ENCODE data around the gene SLC16A6.
A peak's percentile ranks its signal among the peaks of the same experiment; 100 is the strongest.
"Not testable (repeated sequence)": the region's sequence is repeated elsewhere in the genome, so short reads cannot be mapped to it uniquely, and the experiment has no call there.

The SLC16A6 gene

DNA sequence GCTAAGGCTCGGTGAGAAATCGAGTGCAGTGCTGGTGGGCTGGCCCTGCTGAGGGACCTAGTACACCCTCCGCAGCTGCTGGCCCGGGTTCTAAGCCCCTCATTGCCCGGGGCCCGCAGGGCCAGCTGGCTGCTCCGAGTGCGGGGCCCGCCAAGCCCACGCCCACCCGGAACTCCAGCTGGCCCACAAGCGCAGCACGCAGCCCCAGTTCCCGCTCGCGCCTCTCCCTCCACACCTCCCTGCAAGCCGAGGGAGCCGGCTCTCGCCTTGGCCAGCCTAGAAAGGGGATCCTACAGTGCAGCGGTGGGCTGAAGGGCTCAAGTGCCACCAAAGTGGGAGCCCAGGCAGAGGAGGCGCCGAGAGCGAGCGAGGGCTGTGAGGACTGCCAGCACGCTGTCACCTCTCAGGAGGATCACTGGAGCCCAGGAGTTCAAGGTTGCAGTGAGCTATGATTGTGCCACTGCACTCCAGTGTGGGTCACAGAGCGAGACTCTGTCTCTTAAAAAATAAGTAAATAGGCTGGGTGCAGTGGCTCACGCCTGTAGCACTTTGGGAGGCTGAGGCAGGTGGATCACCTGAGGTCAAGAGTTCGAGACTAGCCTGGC, 18.2 kb upstream of the SLC16A6 start:
- DNase-seq: not testable (repeated sequence)

DNA sequence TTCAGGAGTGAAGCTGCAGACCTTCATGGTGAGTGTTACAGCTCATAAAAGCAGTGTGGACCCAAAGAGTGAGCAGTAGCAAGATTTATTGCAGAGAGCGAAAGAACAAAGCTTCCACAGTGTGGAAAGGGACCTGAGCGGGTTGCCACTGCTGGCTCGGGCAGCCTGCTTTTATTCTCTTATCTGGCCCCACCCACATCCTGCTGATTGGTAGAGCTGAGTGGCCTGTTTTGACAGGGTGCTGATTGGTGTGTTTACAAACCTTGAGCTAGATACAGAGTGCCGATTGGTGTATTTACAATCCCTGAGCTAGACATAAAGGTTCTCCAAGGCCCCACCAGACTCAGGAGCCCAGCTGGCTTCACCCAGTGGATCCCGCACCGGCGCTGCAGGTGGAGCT, 17.6 kb upstream of the SLC16A6 start:
- not testable (repeated sequence) for DNase-seq

DNA sequence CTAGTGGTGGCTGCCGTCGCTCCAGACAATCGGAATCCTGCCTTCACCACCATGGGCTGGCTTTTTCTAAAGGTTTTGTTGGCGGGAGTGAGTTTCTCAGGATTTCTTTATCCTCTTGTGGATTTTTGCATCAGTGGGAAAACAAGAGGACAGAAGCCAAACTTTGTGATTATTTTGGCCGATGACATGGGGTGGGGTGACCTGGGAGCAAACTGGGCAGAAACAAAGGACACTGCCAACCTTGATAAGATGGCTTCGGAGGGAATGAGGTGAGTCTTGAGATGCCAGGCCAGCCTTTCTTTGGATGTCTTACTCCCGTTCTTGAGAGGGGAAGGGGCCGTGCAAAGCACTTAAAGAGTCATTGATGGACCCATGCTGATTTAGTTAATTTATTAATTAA, 16.5 kb upstream of the SLC16A6 start:
- DNase-seq: no peak

DNA sequence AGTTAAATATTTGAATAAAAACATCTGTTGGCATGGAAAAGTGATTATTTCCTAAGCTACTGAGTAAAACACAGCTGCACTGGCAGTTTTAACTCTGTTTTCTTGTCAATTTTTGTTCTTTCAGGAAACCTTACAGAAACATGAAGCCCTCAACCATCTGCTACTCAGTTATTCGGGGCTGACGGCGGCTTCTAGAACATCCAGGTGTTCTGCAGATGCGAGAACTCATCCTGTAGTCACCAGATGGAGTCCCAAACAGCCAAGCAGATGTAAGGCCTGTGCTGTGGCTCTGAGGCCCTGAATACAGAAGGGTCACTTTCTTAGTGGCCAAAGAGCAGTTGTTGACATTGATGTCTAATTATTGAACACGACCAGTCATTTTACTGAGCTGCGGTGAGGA, 15.9 kb upstream of the SLC16A6 start:
- DNase-seq: no peak

DNA sequence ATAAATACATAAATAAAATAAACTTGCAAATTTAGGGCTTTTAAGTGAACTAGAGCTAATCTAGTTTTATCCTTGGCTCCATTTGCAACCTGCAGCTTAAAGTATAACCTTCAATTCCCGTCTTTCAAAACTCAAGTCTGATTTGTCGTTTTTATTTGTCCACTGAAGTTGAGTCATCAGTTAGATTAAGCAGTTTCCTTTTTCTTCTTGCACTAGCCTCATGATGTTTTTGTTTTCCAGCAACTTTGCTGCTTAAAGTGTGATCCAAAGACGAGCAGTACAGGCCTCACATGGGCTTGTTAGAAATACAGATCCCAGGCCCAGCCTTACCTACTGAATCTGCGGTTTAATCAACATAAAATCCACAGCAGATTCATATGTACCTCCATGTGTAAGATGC, 14.2 kb upstream of the SLC16A6 start:
- no peak for DNase-seq

DNA sequence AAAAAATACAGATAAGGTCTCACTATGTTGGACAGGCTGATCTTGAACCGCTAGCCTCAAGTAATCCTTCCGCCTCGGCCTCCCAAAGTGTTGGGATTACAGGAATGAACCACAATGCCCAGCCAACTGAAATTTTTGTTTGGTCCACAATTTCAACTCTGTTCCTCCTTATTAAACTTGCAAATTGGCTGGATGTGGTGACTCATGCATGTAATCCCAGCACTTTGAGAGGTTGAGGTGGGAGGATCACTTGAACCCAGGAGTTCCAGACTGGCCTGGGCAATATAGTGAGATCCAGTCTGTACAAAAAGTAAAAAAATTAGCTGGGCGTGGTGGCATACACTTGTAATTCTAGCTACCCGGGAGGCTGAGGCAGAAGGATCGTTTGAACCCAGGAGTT, 13.8 kb upstream of the SLC16A6 start:
- no peak for DNase-seq

DNA sequence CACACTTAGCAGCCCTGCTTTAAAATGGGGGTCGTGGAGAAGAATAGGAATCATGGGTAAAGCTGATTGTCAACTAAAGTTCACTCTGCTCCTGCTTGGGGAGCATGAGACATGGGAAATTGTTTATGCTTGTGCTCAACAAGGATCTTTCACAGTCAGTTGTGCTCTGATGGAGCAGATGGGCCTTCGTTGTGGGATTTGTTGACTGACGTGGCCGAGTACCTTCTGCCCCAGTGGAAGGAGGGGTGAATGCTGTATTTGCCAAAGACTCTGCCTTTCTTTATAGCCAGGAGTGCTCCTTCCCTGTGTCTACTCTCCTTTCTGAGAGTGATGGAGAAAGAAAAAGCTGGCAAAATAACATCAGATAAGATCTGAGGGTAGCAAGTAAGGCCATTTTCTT, 11.7 kb upstream of the SLC16A6 start:
- no peak for DNase-seq

DNA sequence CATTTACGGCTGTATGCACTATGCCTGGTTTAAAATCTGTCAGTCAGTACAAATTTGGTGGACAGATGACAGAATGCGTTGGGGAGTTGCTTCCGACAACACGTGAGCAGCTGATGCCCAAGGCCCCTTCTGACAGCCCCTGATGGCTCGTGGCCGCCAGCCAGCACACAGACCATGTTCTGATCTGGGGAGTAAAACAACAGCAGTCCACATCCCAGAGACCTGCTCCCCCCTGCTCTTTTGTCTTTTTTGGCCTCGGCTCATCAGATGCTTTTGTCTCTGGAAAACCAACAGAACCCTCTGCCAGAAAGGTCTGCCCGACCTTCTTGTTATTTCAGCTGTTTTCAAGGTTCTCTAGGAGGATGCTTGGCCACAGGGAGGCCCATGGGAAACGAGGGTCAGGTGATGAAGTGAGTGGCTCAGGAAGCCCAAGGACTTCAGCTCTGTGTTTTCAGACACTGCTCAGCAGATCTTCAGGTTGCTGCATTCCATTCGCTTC, 11.2 kb upstream of the SLC16A6 start:
- DNase-seq: no peak

DNA sequence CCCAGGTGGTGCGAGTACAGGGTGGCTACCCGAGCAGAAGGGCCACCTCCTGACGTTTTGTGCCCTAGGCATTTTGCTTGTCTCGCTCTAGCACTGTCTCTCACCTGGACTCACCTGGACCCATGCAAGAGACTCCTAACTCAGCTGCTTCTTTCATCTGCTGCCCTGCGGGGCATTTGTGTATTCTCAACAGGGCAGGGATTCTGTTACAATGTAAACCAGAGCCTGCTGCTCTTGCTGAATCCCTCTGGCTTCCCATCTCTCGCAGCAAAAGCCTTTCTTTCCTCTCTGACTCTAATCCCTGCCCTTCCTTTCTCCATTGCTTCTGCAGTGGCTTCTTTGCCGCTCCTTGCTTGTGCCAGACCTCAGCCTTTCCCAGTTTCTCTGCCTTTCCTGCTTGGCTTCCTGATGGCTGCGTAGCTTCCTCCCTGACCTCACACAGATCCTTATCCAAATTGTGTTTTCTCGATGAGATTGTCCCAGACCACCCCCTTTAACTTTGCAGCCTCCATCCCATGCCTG, 10.6 kb upstream of the SLC16A6 start:
- no peak for DNase-seq

DNA sequence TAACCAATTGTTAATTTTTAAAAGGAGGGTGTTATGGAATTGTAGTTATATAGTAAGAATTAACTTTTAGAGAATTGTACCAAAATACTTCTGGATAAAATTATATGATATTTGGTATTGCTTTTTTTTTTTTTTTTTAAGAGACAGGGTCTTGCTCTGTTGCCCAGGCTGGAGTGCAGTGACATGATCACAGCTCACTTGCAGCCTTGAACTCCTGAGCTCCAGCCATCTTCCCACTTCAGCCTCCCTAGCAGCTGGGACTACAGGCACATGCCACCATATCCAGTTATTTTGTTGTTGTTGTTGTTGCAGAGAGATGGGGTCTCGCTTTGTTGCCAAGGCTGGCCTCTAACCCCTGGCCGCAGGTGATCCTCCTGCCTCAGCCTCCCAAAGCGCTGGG, 8.9 kb upstream of the SLC16A6 start:
- no peak for DNase-seq

DNA sequence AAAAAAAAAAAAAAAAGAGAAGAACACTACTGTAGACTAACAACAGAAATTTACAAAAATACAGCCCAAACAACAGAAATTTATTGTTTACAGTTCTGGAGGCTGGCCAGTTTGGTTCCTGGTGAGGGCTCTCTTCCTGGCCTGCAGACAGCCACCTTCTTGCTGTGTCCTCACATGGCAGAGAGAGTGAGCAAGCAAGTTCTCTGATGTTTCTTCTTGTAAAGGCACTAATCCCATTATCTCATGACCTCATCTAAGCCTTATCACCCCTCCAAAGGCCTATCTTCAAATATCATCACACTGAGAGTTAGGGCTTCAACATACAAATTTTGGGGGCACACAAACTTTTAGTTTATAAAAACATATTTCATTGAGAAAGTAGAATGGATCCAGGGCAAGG, 7.7 kb upstream of the SLC16A6 start:
- no peak for DNase-seq

DNA sequence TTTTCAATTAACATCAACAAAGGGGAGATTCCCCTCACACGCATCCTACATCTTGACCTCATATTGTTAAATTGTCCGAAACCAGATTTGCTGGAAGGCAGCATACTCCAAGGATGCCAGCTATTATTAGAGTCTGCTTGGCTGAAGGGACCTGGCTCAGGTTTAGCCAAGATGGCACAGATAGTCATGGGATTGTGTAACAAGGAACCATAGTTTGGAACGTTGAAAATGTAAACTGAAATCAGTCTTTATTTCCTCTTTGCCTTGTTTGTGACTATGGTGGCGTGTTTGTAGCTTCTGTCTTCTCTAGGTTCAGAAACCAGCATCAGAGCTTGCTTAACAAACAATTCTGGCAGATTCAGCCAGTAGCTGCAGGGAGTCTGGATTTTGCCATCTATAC, 6.3 kb upstream of the SLC16A6 start:
- no peak for DNase-seq

DNA sequence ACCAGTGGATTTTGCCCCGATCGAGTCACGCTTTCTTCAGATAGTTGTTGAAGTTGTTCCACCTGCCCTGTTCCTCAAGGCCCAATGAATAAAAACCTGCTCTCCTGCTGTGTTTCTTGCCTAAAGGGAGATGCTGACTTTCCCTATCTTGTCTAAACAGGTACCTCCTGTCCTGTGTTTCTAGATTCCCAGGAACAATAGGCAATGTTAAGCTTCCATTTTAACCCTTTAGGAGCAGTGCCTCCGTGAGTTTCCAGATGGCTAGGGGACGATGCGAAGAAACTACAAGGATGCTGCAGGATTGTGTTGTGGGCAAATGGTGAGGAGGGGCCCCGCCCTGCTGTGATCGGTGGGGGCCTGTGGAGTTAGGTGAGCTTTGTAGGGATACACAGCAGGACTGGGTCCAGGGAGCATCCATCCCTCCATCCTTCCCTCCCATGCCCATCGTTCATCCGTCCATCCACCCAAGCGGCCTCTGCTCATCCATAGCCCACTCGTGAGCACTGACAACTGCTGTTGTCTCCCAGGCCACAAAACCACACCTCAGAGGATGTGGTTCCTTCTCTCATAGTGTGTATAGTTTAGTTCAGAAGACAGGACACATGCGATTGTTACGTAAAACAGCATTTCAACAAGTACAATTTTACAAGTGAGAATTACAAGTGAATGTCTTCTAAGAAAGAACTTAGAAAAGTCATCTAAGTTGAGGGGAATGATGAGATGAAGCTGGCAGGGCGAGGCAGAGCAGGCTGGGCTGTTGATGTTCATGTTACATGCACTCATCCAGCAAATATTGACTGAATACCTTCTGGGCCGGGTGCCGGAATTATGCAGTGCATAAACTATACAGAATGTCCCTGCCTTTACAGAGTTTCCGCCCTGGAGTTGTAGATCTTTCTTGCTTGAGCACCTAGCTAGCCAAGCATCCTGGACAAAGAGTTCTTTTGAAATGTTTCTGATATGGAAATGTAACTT, 5.6 kb upstream of the SLC16A6 start:
- peak; percentile 61 to 77 for DNase-seq

DNA sequence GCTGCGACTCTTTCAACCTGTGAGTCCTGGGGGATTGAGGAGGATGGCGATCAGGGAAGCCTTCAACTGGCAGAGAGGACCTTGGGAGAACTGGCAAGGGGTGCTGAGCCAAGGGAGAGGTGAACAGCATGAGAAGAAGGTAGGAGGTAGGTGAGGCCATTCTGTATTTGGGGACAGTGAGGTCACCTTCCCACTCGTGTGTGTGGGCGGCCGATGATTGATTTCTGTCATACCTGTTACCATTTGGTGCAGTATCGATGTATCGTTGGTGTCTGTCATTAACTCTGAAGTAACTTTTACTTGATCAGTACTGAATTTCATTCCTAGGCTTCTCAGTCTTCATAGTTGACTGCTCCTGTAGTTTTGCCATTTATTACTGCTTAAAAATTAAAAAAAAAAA, 4.2 kb upstream of the SLC16A6 start:
- DNase-seq: no peak

DNA sequence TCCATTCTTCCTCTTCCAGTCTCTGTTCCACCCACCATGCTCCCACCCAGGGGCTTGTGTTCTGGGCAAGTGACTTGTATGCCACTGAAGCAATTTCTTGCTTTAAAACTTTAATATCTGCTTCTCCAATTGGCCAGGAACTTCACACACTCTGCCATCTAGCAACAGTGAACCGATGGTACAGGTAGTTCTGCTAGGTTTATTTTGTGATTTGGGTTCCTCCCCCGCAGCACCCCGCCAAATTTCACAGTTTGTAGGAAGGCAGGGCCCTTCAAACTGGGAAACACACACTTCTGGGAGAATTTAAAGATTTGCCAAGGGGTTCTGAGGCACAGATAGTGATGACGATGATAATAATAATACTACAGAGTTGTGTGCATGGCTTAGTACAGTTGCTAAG, 3.7 kb upstream of the SLC16A6 start:
- DNase-seq: no peak

DNA sequence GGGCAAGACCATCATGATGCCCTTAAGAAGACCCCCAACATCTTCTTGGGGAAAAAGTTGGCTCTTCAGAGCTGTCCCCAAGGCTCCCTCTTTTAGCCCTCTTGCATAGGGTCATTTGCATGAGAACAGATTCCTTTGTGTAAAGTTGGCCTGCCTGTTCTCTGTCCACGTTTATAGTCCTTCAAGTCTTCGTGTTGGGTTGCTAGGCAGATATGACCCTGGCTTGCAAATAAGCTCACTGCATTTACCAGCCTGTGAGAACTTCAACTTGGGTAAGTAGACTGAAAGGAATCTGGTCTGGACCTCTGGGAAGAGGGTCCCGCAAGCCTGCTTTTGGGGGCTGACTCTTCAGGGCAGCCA, 3.2 kb upstream of the SLC16A6 start:
- DNase-seq: no peak

DNA sequence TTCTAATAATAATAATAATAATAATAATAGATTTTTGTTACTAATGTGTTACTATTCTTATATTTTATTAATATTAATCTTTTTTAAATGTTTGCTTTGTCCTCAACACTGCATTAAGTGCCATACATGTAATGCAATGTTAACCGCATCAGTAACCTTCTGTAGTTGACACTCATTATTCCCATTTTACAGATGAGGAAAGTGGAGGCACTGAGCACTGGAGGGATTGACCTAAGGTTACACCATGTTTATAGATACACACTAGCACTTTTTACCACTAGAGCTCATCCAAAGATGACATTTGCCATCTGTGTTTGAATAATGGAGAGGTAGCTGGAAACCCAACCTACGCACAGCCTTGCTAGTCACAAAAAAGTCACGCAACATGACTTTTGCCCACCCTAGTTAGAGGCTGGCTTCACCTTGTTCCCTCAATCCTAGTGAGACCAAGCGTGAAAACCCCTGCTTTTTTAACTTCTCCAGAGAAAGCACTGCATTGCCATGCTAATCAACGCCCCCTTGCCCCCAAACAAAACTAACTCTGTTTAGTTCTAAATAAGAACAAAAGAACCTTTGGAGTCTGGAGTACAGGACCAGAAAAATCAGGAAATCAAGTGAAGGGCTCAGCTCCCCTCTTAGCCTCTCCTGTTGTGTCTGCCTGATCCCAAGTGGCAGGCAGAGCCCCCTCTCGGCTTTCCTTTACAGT, 2.7 kb upstream of the SLC16A6 start:
- no peak for DNase-seq

DNA sequence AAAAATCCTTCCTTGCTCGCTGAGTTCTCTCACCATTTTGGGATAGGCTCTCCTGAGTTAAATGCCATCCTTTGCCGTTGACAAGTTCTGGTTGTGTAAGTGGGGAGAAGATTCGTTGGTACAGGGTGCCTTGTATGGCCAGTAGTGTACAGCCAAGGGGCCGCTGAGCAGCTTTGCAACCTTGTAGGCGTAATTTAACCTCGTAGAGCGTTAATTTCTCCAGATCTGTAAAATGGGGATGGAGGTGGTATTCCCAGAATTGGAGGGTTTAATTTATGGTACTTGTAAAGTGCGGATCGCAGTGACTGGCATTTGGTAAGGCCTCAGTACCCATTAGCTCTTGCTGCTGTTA, 1.7 kb upstream of the SLC16A6 start:
- DNase-seq: no peak

DNA sequence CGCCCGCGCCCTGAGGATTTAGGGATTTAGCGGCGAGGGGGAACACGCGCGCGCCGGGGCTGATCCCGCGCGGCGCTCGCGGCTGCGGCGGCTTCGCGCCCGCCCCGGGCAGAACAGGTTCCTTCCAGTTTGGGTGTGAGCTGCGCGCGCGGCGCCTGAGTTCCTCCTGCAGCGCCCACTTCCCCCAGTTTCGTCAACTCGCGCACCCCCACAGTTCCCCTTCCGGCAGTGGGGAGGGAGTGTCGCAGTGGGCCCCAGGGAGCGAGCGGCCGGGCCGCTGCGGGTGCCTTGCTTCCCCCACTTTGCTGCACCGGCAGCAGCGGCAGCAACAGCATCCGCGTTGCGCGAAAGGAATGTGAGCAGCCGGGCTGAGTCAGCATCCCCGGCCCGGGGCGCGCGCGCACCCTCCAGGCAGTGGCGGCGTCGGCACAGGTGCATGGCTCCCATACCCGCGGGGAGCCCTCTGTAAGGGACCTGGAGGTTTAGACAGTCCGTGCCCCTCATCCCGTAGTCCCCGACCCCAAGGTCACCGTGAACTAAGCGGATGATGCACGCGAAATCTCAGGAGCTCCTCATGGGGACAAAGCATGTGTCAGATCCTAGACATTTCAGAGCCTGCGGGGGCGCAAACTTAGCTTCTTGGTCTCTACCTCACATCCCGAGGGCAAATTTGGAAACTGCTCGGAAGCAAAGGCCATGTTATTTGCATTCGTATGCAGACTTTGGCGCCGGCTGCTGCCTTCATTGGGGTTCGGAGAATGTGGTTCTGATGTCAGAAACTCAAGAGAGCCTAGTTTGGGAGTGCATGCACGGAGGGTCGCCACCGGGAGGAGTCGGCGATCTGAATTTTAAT, 1.1 kb upstream of the SLC16A6 start:
- peak; percentile 94 to 96 for DNase-seq

DNA sequence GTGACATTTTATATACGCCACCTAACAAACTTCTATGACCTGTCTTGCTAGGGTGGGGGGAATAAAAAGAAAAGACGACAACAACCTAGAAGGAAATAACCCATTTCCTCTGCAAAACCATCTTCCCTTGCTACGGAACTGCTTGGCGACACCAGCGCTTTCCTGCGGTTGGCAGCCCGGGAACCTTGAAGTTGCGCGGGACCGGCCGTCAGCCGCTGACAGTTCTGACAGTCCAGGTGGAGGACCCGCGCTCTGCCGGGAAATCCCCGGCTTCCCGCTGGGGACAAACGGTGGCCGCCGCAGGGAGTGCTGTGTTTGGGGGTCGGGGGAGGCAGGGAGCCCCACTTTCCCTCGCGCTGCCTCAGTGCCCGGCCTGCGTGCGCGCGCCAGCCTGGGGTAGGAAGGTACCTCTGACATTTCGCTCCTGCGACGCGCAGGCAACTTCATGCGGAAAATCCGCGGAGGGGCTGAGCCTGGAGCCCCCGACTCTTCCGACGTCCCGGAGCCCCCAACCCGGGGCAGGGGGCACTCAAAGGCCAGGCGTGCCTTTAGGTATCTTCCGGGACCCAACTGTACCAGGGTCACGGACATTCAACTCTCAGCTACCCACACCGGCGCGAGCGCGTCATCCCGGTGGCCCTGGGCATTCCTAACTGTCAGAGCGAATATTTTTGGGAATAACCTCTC, 516 bp downstream of the SLC16A6 start:
- DNase-seq: peak; percentile 74 to 78

DNA sequence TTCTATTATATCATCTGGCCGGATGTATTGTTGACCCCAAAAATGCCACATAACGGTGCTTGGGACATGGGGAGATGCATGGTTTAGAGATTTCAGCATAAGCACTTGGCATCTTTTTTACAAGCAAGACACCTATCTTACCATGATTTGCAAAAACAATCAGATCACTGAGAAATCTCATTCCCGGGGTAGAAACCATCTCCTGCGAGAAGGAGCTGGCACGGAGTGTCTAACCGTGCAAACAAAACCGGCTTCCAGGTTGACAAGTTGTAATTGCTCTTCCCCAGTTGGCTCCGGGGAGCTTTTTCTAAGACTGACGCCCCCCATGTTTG, 1.0 kb downstream of the SLC16A6 start:
- DNase-seq: no peak

DNA sequence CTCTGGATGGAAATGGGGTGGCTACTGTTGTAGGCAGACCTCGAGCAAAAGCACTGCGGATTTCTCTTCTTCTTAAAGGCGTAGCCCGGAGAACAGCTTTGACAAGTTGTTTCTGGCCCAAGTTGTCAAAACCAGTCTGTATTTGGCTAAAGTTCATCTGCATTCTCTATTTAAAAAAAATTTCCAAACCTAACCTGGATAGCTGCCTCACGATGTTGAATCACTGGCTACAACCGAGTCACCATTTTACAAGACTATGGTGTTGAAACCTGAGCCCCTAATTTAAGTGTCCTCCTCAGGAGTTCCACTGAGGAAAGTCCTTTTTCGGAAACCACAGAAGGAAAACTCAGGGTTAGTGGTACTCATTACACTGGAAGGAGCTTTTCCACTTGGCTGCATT, 1.5 kb downstream of the SLC16A6 start:
- no peak for DNase-seq

All from CD4-positive, alpha-beta T cell treated with Interleukin-1 beta for 1 hour (primary cell).